Esophagus squamous epithelium (tissue), 4 donors: Measurements from ENCODE around the gene BUD23.

ENCODE experiments used
- CTCF ChIP-seq, 6 experiments: fragments of 450-650 bp in 4 of 6; fragments of 200-600 bp in 2 of 6; sonication (generic) in 2 of 6; IDR thresholded peaks; one replicate each; pipeline ENCODE4 v1.5.1; 2016 to 2019; ENCODE audit warnings: antibody characterized with exemption in 6 of 6, mild to moderate bottlenecking in 4 of 6, moderate library complexity in 4 of 6
- POLR2A ChIP-seq, 4 donors: fragments of 450-650 bp; IDR thresholded peaks; one replicate each; pipeline ENCODE4 v1.6.1; 2017; ENCODE audit warnings: antibody characterized with exemption in 4 of 4, mild to moderate bottlenecking in 4 of 4, moderate library complexity in 3 of 4

- no peak for TF ChIP-seq POLR2A (IDR thresholded peaks at IDR 0.05)
- no peak for TF ChIP-seq CTCF (IDR thresholded peaks at IDR 0.05)
Measured at GRCh38 chr7:73735528-73735905, 52.1 kb downstream of the BUD23 start.
